ENCODE measurements around the gene STIM2.

STIM2 gene

DNA sequence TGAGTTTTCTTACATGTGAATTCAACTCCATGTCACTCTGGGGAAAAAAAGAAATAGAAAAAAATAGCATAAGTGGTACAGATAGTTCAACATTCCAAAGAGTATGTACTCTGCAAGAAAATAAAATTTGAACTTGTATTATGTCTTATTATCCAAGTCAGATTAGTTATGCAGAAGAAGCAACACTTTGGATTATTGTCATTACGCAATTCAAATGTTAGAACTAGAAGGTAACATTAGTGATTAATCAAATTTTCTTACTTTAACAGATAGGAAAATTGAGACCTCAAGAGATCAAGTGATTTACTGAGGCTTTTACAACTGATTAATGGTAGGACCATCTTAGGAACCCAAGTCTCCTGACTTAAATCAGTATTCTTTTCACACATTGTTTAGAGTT, 159.1 kb downstream of the STIM2 start:
- Histone ChIP-seq H3K23ac (ENCODE audit: low read depth, low read length, poor library complexity) (no peak overlapping the region), H3K4ac (ENCODE audit: low read length) (no peak overlapping the region), H3K4me2 (ENCODE audit: insufficient read depth, low read length, poor library complexity, severe bottlenecking) (no peak overlapping the region), H3K9ac (ENCODE audit: low read depth, low read length, poor library complexity) (no peak overlapping the region), H2BK12ac (ENCODE audit: low read length) (no peak overlapping the region), H3K9me3 (replicated peaks in 1 of 2; ENCODE audit: control insufficient read depth in 2 of 2, insufficient read depth in 1 of 2, low read depth in 1 of 2, low read length in 2 of 2) (peaks cover 0 to 6% of the 10 kb centered on the region in 2 donors), H2BK15ac (ENCODE audit: low read length) (no peak overlapping the region), H2BK120ac (ENCODE audit: low read depth, low read length) (no peak overlapping the region), H3K18ac (ENCODE audit: low read length) (no peak overlapping the region), H4K8ac (ENCODE audit: low read depth, low read length) (no peak overlapping the region), H3K4me3 (ENCODE audit: low read length in 2 of 2) (no peak overlapping the region), H3K79me1 (ENCODE audit: low read depth, low read length) (no peaks in the 10 kb centered on the region), H3K14ac (ENCODE audit: low read length) (no peak overlapping the region), H3K27ac (replicated peaks; ENCODE audit: low read length) (no peak overlapping the region), H2AK5ac (ENCODE audit: low read depth, low read length) (no peak overlapping the region), H4K91ac (ENCODE audit: low read depth, low read length, poor library complexity) (no peak overlapping the region), H2AFZ (ENCODE audit: low read length) (no peak overlapping the region), H2BK5ac (ENCODE audit: low read length) (no peak overlapping the region), H3K36me3 (replicated peaks in 1 of 2; ENCODE audit: control insufficient read depth in 2 of 2, insufficient read depth in 2 of 2, low read length in 2 of 2) (peaks cover 7 to 56% of the 10 kb centered on the region in 2 donors), H3K4me1 (ENCODE audit: control insufficient read depth in 2 of 2, insufficient read depth in 1 of 2, low read depth in 1 of 2, low read length in 2 of 2) (peaks cover 0 to under 1% of the 10 kb centered on the region in 2 donors), H3K27me3 (ENCODE audit: control insufficient read depth in 3 of 3, insufficient read depth in 3 of 3, low read depth in 1 of 3, low read length in 3 of 3) (no peaks in the 10 kb centered on the region)
- DNase-seq (ENCODE audit: low spot score): no peak
- WGBS, 2 donors (ENCODE audit: extremely low coverage in 2 of 2, insufficient read length in 2 of 2, insufficient replicate concordance in 1 of 2): no CpG with 5 or more reads among the region's 1 CpG

DNA sequence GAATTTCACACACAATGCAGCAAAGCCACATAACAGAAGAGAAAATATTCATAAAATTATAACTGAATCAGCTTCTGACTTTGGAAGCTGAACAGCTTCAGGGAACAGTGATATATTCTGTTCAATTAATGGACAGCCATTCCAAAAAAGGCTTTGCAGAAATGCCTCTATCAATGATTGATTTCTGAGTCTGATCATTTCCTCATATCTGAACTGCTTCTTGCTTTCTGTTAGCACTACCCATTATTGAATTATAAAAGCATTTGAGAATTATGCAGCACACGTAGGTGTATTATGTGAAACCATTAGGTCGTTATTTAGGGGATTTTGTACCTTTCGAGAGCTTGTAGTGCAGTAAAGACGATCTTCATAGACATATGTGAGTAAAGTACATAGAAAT, 159.6 kb downstream of the STIM2 start:
- no peak overlapping the region for H3K18ac ChIP-seq (ENCODE audit: low read length)
- H2BK12ac ChIP-seq (ENCODE audit: low read length): no peak overlapping the region
- no peak overlapping the region for H3K14ac ChIP-seq (ENCODE audit: low read length)
- H2AK5ac ChIP-seq (ENCODE audit: low read depth, low read length): no peak overlapping the region
- H2BK5ac ChIP-seq (ENCODE audit: low read length): no peak overlapping the region
- H4K91ac ChIP-seq (ENCODE audit: low read depth, low read length, poor library complexity): no peak overlapping the region
- no peak overlapping the region for H3K4me2 ChIP-seq (ENCODE audit: insufficient read depth, low read length, poor library complexity, severe bottlenecking)
- peaks cover 0 to 2% of the 10 kb centered on the region in 2 donors for H3K4me1 ChIP-seq (ENCODE audit: control insufficient read depth in 2 of 2, insufficient read depth in 1 of 2, low read depth in 1 of 2, low read length in 2 of 2)
- H2BK120ac ChIP-seq (ENCODE audit: low read depth, low read length): no peak overlapping the region
- no peaks in the 10 kb centered on the region for H3K79me1 ChIP-seq (ENCODE audit: low read depth, low read length)
- H3K27ac ChIP-seq (replicated peaks; ENCODE audit: low read length): no peak overlapping the region
- no peak overlapping the region for H3K4ac ChIP-seq (ENCODE audit: low read length)
- no peak overlapping the region for H3K4me3 ChIP-seq (ENCODE audit: low read length in 2 of 2)
- H2AFZ ChIP-seq (ENCODE audit: low read length): no peak overlapping the region
- H3K36me3 ChIP-seq (replicated peaks in 1 of 2; ENCODE audit: control insufficient read depth in 2 of 2, insufficient read depth in 2 of 2, low read length in 2 of 2): peaks cover 7 to 56% of the 10 kb centered on the region in 2 donors
- H2BK15ac ChIP-seq (ENCODE audit: low read length): no peak overlapping the region
- DNase-seq (ENCODE audit: low spot score): no peak
- H3K9me3 ChIP-seq (replicated peaks in 1 of 2; ENCODE audit: control insufficient read depth in 2 of 2, insufficient read depth in 1 of 2, low read depth in 1 of 2, low read length in 2 of 2): peaks cover 0 to 6% of the 10 kb centered on the region in 2 donors
- WGBS, 2 donors (ENCODE audit: extremely low coverage in 2 of 2, insufficient read length in 2 of 2, insufficient replicate concordance in 1 of 2): no CpG with 5 or more reads among the region's 4 CpGs
- no peaks in the 10 kb centered on the region for H3K27me3 ChIP-seq (ENCODE audit: control insufficient read depth in 3 of 3, insufficient read depth in 3 of 3, low read depth in 1 of 3, low read length in 3 of 3)
- no peak overlapping the region for H3K9ac ChIP-seq (ENCODE audit: low read depth, low read length, poor library complexity)
- no peak overlapping the region for H4K8ac ChIP-seq (ENCODE audit: low read depth, low read length)
- H3K23ac ChIP-seq (ENCODE audit: low read depth, low read length, poor library complexity): no peak overlapping the region

DNA sequence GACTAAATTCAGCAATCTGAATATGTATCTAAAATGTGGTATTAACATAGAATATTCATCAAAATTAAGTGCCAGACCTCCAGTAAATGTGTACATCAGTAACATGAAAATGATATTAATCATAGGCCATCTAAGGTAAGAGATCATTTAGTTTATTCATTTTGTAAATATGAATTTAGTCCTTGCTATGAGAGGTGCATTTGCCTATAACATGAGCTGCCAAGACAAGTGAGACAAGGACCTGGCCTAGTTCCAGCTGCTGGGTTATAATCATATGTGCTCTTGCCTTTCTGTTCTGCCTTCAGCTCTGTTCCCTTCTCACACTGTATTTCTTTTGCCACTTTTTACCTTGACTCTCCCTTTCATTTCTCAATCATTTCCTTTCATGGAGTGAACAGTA, 160.0 kb downstream of the STIM2 start:
- Histone ChIP-seq H2BK120ac (ENCODE audit: low read depth, low read length) (no peak overlapping the region), H4K91ac (ENCODE audit: low read depth, low read length, poor library complexity) (no peak overlapping the region), H3K4me1 (ENCODE audit: control insufficient read depth in 2 of 2, insufficient read depth in 1 of 2, low read depth in 1 of 2, low read length in 2 of 2) (peaks cover 0 to 2% of the 10 kb centered on the region in 2 donors), H3K18ac (ENCODE audit: low read length) (no peak overlapping the region), H3K23ac (ENCODE audit: low read depth, low read length, poor library complexity) (no peak overlapping the region), H3K79me1 (ENCODE audit: low read depth, low read length) (no peaks in the 10 kb centered on the region), H2AK5ac (ENCODE audit: low read depth, low read length) (no peak overlapping the region), H3K4me2 (ENCODE audit: insufficient read depth, low read length, poor library complexity, severe bottlenecking) (no peak overlapping the region), H3K4ac (ENCODE audit: low read length) (no peak overlapping the region), H3K27me3 (ENCODE audit: control insufficient read depth in 3 of 3, insufficient read depth in 3 of 3, low read depth in 1 of 3, low read length in 3 of 3) (no peaks in the 10 kb centered on the region), H4K8ac (ENCODE audit: low read depth, low read length) (no peak overlapping the region), H2BK12ac (ENCODE audit: low read length) (no peak overlapping the region), H3K36me3 (replicated peaks in 1 of 2; ENCODE audit: control insufficient read depth in 2 of 2, insufficient read depth in 2 of 2, low read length in 2 of 2) (peaks cover 7 to 56% of the 10 kb centered on the region in 2 donors), H2BK5ac (ENCODE audit: low read length) (no peak overlapping the region), H2BK15ac (ENCODE audit: low read length) (no peak overlapping the region), H3K9ac (ENCODE audit: low read depth, low read length, poor library complexity) (no peak overlapping the region), H3K14ac (ENCODE audit: low read length) (no peak overlapping the region), H3K9me3 (replicated peaks in 1 of 2; ENCODE audit: control insufficient read depth in 2 of 2, insufficient read depth in 1 of 2, low read depth in 1 of 2, low read length in 2 of 2) (peaks cover 0 to 6% of the 10 kb centered on the region in 2 donors), H3K4me3 (ENCODE audit: low read length in 2 of 2) (no peak overlapping the region), H2AFZ (ENCODE audit: low read length) (no peak overlapping the region), H3K27ac (replicated peaks; ENCODE audit: low read length) (no peak overlapping the region)
- DNase-seq (ENCODE audit: low spot score): no peak

GRCh38 chr4:27022963-27023362, 162.3 kb downstream of the STIM2 start:
- no peak overlapping the region for H3K9ac ChIP-seq (ENCODE audit: low read depth, low read length, poor library complexity)
- no peak for DNase-seq (ENCODE audit: low spot score)
- H3K27ac ChIP-seq (replicated peaks; ENCODE audit: low read length): no peak overlapping the region
- H3K4me2 ChIP-seq (ENCODE audit: insufficient read depth, low read length, poor library complexity, severe bottlenecking): no peak overlapping the region
- H3K79me1 ChIP-seq (ENCODE audit: low read depth, low read length): no peaks in the 10 kb centered on the region
- no peak overlapping the region for H3K4ac ChIP-seq (ENCODE audit: low read length)
- H3K27me3 ChIP-seq (ENCODE audit: control insufficient read depth in 3 of 3, insufficient read depth in 3 of 3, low read depth in 1 of 3, low read length in 3 of 3): no peaks in the 10 kb centered on the region
- no peak overlapping the region for H3K18ac ChIP-seq (ENCODE audit: low read length)
- H2BK12ac ChIP-seq (ENCODE audit: low read length): no peak overlapping the region
- no peak overlapping the region for H2BK15ac ChIP-seq (ENCODE audit: low read length)
- H3K14ac ChIP-seq (ENCODE audit: low read length): no peak overlapping the region
- no CpG with 5 or more reads among the region's 3 CpGs for WGBS, 2 donors (ENCODE audit: extremely low coverage in 2 of 2, insufficient read length in 2 of 2, insufficient replicate concordance in 1 of 2)
- H3K23ac ChIP-seq (ENCODE audit: low read depth, low read length, poor library complexity): no peak overlapping the region
- H3K36me3 ChIP-seq (replicated peaks in 1 of 2; ENCODE audit: control insufficient read depth in 2 of 2, insufficient read depth in 2 of 2, low read length in 2 of 2): peaks cover 7 to 49% of the 10 kb centered on the region in 2 donors
- H2AFZ ChIP-seq (ENCODE audit: low read length): no peak overlapping the region
- no peak overlapping the region for H2BK5ac ChIP-seq (ENCODE audit: low read length)
- no peak overlapping the region for H4K91ac ChIP-seq (ENCODE audit: low read depth, low read length, poor library complexity)
- H3K4me1 ChIP-seq (ENCODE audit: control insufficient read depth in 2 of 2, insufficient read depth in 1 of 2, low read depth in 1 of 2, low read length in 2 of 2): peaks cover 0 to 2% of the 10 kb centered on the region in 2 donors
- peaks cover 0 to 3% of the 10 kb centered on the region in 2 donors for H3K9me3 ChIP-seq (replicated peaks in 1 of 2; ENCODE audit: control insufficient read depth in 2 of 2, insufficient read depth in 1 of 2, low read depth in 1 of 2, low read length in 2 of 2)
- H3K4me3 ChIP-seq (ENCODE audit: low read length in 2 of 2): no peak overlapping the region
- H2BK120ac ChIP-seq (ENCODE audit: low read depth, low read length): no peak overlapping the region
- H4K8ac ChIP-seq (ENCODE audit: low read depth, low read length): no peak overlapping the region
- H2AK5ac ChIP-seq (ENCODE audit: low read depth, low read length): no peak overlapping the region
